HepG2 (cell line): ENCODE measurements around the gene TOX2. TPM values are rescaled to one million over a fixed set of nuclear protein-coding genes. Genes with fewer than 3 reads are reported as not detected.
A peak's percentile ranks its signal among the peaks of the same experiment; 100 is the strongest.

ENCODE experiments used
- ATAC-seq: fragments of 200-7000 bp; cut with Tn5 transposase; 3 replicates; pipeline ENCODE4 v1.9.1; 2020; ENCODE audit warnings: mild to moderate bottlenecking, moderate library complexity
- BruUV-seq: library from RNA; stranded (reverse); fragments of 400-500 nt; replicated peaks from 2 replicates; lab custom pipeline; 2021; lab: Mats Ljungman, UMichigan
- CTCF ChIA-PET: fragments of 300-600 bp; formaldehyde crosslinking; extraction: SDS; loops from one replicate; lab custom pipeline; 2021; ENCODE audit warnings: low total read pairs, inconsistent platforms, low intra/inter-chr PET ratio; lab: Yijun Ruan, JAX
- POLR2A ChIA-PET: fragments of 350-600 bp; sonication (Branson Sonifier 250); formaldehyde crosslinking; loops from one replicate; lab custom pipeline; 2020; ENCODE audit warnings: antibody characterized with exemption, inconsistent platforms; lab: Yijun Ruan, JAX
- DNase-seq: peaks from one replicate; pipeline ENCODE4 v3.0.0-alpha.2; 2015; ENCODE audit warnings: low spot score
- FAIRE-seq: peaks from 3 replicates; lab custom pipeline; 2011; peaks lifted over from hg19 to GRCh38; lab: Jason Lieb, UNC
- H2AFZ ChIP-seq: one replicate; pipeline ENCODE4 v1.6.1; 2011; ENCODE audit warnings: low read length, inconsistent platforms
- H3K27ac ChIP-seq: fragments of 300-600 bp; 3 replicates; pipeline ENCODE4 v1.8.0; 2011; ENCODE audit warnings: mixed run types, mild to moderate bottlenecking, mixed read lengths, low read length, inconsistent platforms; ENCODE audit not compliant: insufficient read depth; ENCODE audit errors: extremely low read length
- H3K27me3 ChIP-seq, 2 experiments: fragments of 200-600 bp in 1 of 2; 2 replicates in 1 of 2; 3 replicates in 1 of 2; pipeline versions ENCODE4 v1.6.0 to v1.8.0; 2011; ENCODE audit warnings: low read length in 2 of 2, mild to moderate bottlenecking in 2 of 2, moderate library complexity in 2 of 2, inconsistent platforms in 1 of 2; ENCODE audit not compliant: insufficient read depth in 2 of 2, control insufficient read depth in 1 of 2
- H3K36me3 ChIP-seq, 2 experiments: fragments of 200-600 bp in 1 of 2; replicated peaks in 1 of 2; 2 replicates in 1 of 2; 3 replicates in 1 of 2; pipeline versions ENCODE4 v1.5.1 to v1.8.0; 2011; ENCODE audit warnings: low read length in 2 of 2, inconsistent platforms in 1 of 2; ENCODE audit not compliant: insufficient read depth in 2 of 2, control insufficient read depth in 1 of 2
- H3K4me1 ChIP-seq: 2 replicates; pipeline ENCODE4 v1.5.1; 2012; ENCODE audit warnings: low read length, inconsistent platforms; ENCODE audit not compliant: insufficient read depth
- H3K4me2 ChIP-seq: 2 replicates; pipeline ENCODE4 v1.6.0; 2011; ENCODE audit warnings: low read depth, low read length, inconsistent platforms
- H3K4me3 ChIP-seq, 3 experiments: fragments of 200-600 bp in 1 of 3; sonication (generic), shearing (Covaris generic) in 1 of 3; replicated peaks in 1 of 3; 2 replicates each; pipeline ENCODE4 v1.5.1; 2011 to 2016; ENCODE audit warnings: low read length in 3 of 3, inconsistent platforms in 2 of 3, low read depth in 2 of 3, mild to moderate bottlenecking in 2 of 3, control low read depth in 1 of 3, mixed read lengths in 1 of 3; ENCODE audit not compliant: insufficient read depth in 1 of 3
- H3K79me2 ChIP-seq: one replicate; pipeline ENCODE4 v1.6.1; 2011; ENCODE audit warnings: low read length, inconsistent platforms; ENCODE audit not compliant: insufficient read depth
- H3K9ac ChIP-seq: 2 replicates; pipeline ENCODE4 v1.6.0; 2011; ENCODE audit warnings: mild to moderate bottlenecking, low read depth, low read length, inconsistent platforms; ENCODE audit not compliant: insufficient read depth
- H3K9me3 ChIP-seq: 2 replicates; pipeline ENCODE4 v1.5.1; 2012; ENCODE audit warnings: mild to moderate bottlenecking, low read length
- H4K20me1 ChIP-seq: 2 replicates; pipeline ENCODE4 v1.6.0; 2011; ENCODE audit warnings: inconsistent platforms, mild to moderate bottlenecking, low read length, moderate library complexity; ENCODE audit not compliant: insufficient read depth
- ATAD3A ChIP-seq: sonication (generic); formaldehyde crosslinking; IDR thresholded peaks from 2 replicates; pipeline ENCODE4 v1.4.0; 2020; ENCODE audit warnings: missing genetic modification reagents
- FIP1L1 ChIP-seq: fragments of 200-400 bp; formaldehyde crosslinking; IDR thresholded peaks from 2 replicates; pipeline ENCODE4 v1.6.1; 2018; ENCODE audit warnings: low read depth, mild to moderate bottlenecking, low read length, moderate library complexity, borderline replicate concordance; ENCODE audit not compliant: insufficient read depth
- GFI1 ChIP-seq: sonication (generic); formaldehyde crosslinking; IDR thresholded peaks from 2 replicates; pipeline ENCODE4 v1.5.0; 2020; ENCODE audit warnings: missing genetic modification reagents, mild to moderate bottlenecking, borderline replicate concordance
- HNRNPH1 ChIP-seq: fragments of 200-400 bp; formaldehyde crosslinking; optimal IDR thresholded peaks from 2 replicates; pipeline ENCODE3; 2017; ENCODE audit warnings: mild to moderate bottlenecking, low read depth, low read length
- KAT2B ChIP-seq: fragments of 150-350 bp; IDR thresholded peaks from 2 replicates; pipeline ENCODE4 v1.6.1; 2014; ENCODE audit warnings: low read depth, low read length, borderline replicate concordance
- MEIS2 ChIP-seq: sonication (generic); formaldehyde crosslinking; IDR thresholded peaks from 2 replicates; pipeline ENCODE4 v1.9.0; 2021; ENCODE audit warnings: mild to moderate bottlenecking, missing genetic modification reagents
- POLR2A ChIP-seq, 2 experiments: IDR thresholded peaks; 2 replicates each; pipeline ENCODE4 v1.6.1; 2011; ENCODE audit warnings: low read depth in 2 of 2, low read length in 2 of 2, mild to moderate bottlenecking in 1 of 2, moderate library complexity in 1 of 2; ENCODE audit not compliant: insufficient read depth in 1 of 2
- SP2 ChIP-seq: sonication (generic); formaldehyde crosslinking; IDR thresholded peaks from 2 replicates; pipeline ENCODE4 v1.5.1; 2020; ENCODE audit warnings: mild to moderate bottlenecking, missing genetic modification reagents
- SRSF9 ChIP-seq: fragments of 200-400 bp; formaldehyde crosslinking; IDR thresholded peaks from 2 replicates; pipeline ENCODE4 v1.6.1; 2018; ENCODE audit warnings: borderline replicate concordance, mild to moderate bottlenecking, low read depth, low read length; ENCODE audit not compliant: insufficient read depth, poor library complexity, severe bottlenecking
- U2AF1 ChIP-seq: fragments of 200-400 bp; formaldehyde crosslinking; optimal IDR thresholded peaks from 2 replicates; pipeline ENCODE3; 2017; ENCODE audit warnings: mild to moderate bottlenecking, low read depth, low read length
- ZBTB44 ChIP-seq: sonication (generic); formaldehyde crosslinking; IDR thresholded peaks from 2 replicates; pipeline ENCODE4 v1.4.0; 2020; ENCODE audit warnings: missing genetic modification reagents
- ZFYVE20 ChIP-seq: sonication (generic); formaldehyde crosslinking; IDR thresholded peaks from 2 replicates; pipeline ENCODE4 v1.8.0; 2023; ENCODE audit warnings: low read depth, mild to moderate bottlenecking, moderate library complexity, missing genetic modification reagents, borderline replicate concordance
- ZNF160 ChIP-seq: sonication (generic); formaldehyde crosslinking; IDR thresholded peaks from 2 replicates; pipeline ENCODE4 v1.8.0; 2022; ENCODE audit warnings: mild to moderate bottlenecking, inconsistent platforms, missing genetic modification reagents
- ZNF276 ChIP-seq: sonication (generic); formaldehyde crosslinking; IDR thresholded peaks from 2 replicates; pipeline ENCODE4 v1.4.0; 2020; ENCODE audit warnings: mild to moderate bottlenecking, low read depth, missing genetic modification reagents
- ZNF354B ChIP-seq: sonication (generic); formaldehyde crosslinking; IDR thresholded peaks from 2 replicates; pipeline ENCODE4 v1.8.0; 2022; ENCODE audit warnings: mild to moderate bottlenecking, missing genetic modification reagents
- ZNF772 ChIP-seq: sonication (generic); formaldehyde crosslinking; IDR thresholded peaks from 2 replicates; pipeline ENCODE4 v1.5.0; 2020; ENCODE audit warnings: mild to moderate bottlenecking, missing genetic modification reagents
- ZNF780A ChIP-seq: sonication (generic); formaldehyde crosslinking; IDR thresholded peaks from 2 replicates; pipeline ENCODE4 v1.8.0; 2022; ENCODE audit warnings: mild to moderate bottlenecking, missing genetic modification reagents, moderate library complexity
- WGBS: methylation state at CpG from one replicate; pipeline ENCODE4 v1.1.6; 2017; ENCODE audit warnings: low lambda C conversion rate; 5-methylcytosine and 5-hydroxymethylcytosine counted together
- in situ Hi-C: cut with HindIII; loops from 2 replicates; pipeline ENCODE4 v1.10.0; 2017; ENCODE audit warnings: low pct_unique_long_range_greater_than_20kb; ENCODE audit not compliant: extremely low pct_ligation_motif_present
- intact Hi-C: fragments of 100-400 bp; cut with micrococcal nuclease; formaldehyde crosslinking; loops from one replicate; pipeline ENCODE4 v1.10.0; 2022; ENCODE audit not compliant: unreplicated experiment
- polyA plus RNA-seq, 8 experiments: library from polyadenylated mRNA; depleted of rRNA in 3 of 8; stranded (reverse) in 7 of 8; unstranded in 1 of 8; fragments of >200 nt; fragmentation: Illumina TruSeq in 4 of 8; extraction: Trizol in 4 of 8; gene quantifications; 2 replicates each; pipeline versions ENCODE4 v1.2.1 to v1.2.3, GENCODE V29; 2011 to 2016; ENCODE audit warnings: low read depth in 4 of 8, missing spikeins in 1 of 8, mixed read lengths in 1 of 8; ENCODE audit not compliant: insufficient read depth in 1 of 8
- total RNA-seq, 5 experiments: library from RNA; depleted of rRNA; stranded (reverse); fragments of >200 nt; fragmentation: Illumina TruSeq; extraction: Trizol; gene quantifications; 2 replicates each; pipeline ENCODE4 v1.2.3, GENCODE V29; 2016; ENCODE audit warnings: low read depth in 1 of 5

The TOX2 gene
- total and polyA plus RNA-seq, 2 of the 13 experiments (the other 11 are each of a cell fraction or from before 2014, with no cell fraction given): not detected

DNA sequence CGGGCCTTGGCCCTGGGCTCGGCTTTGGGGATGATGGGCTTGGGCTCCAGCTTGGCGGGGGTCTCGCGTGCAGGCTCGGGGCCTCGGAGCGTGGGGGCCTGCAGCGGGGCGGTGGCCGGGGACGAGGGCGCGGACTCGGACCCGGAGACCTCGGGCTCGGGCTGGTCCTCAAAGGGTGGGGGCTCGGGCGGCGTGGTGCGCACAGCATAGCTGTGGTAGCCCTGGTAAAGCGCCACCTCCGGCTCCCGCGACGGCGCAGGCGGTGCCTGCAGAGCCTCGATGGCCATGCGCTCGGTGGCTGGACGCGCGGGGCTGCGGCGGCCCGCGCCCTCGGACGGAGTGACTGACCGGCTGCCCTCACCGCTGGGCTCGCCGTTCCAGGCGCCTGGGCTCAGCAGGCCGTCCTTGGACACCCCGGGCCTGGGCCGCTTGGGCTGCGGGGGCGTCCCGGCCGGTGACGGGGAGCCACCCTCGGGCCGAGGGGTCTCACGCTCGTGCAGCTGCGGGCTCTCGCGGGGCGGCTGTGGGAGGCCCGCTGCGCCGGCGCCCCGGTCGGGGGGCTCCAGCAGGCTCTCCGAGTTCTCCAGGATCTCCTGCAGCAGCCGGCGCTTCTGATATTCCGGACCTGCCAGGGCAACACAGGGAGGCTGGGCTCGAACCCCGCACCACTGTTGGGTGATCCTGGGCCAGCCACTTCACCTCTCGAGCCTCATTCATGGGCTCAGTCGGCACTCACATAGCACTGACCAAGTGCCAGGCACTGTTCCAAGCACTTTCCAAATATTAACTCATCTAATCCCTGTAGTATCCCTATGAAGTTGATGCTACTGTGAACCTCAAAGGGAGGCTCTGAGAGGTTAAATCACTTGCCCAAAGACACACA, 201.4 kb downstream of the TOX2 start (continued):
- TF ChIP-seq ZBTB44: no peak
- TF ChIP-seq ATAD3A: 0 out of 2 replicates have a peak, but pooled peaks have one; percentile 24
- no peak for TF ChIP-seq HNRNPH1
- no peak for TF ChIP-seq ZNF354B (CRISPR knock-in tag)
- TF ChIP-seq, all 625 proteins: peak for 3

GRCh38 chr20:44117296-44118184, 202.9 kb downstream of the TOX2 start:
- Histone ChIP-seq H3K27ac (no peak overlapping the region), H3K36me3 (no peaks in the 10 kb centered on the region), H3K9me3 (no peaks in the 10 kb centered on the region), H3K4me2 (no peak overlapping the region), H2AFZ (no peak overlapping the region), H3K27me3 (peaks cover 7 to 53% of the 10 kb centered on the region in 2 experiments), H4K20me1 (no peaks in the 10 kb centered on the region), H3K4me3 (no peak overlapping the region), H3K79me2 (no peaks in the 10 kb centered on the region), H3K4me1 (peaks cover 17% of the 10 kb centered on the region), H3K9ac (no peak overlapping the region)
- intact Hi-C loops (no loop called here), in situ Hi-C loops (loop anchor here (5.0 to 10.0 kb wide), 2 partner anchors 70 to 357 kb away; partner anchors contain the start of genes JPH2 and TTPAL)
- FAIRE-seq (no peak), ATAC-seq (no peak), DNase-seq (no peak)
- ChIA-PET CTCF (interaction anchor here (1.2 to 4.0 kb wide), 6 partner anchors 72 to 492 kb away, joined by 3 to 110 read pairs (median 6); partner anchors contain the start of gene FITM2), POLR2A (interaction anchor here (1.0 to 1.5 kb wide), 3 partner anchors 61 to 73 kb away, joined by 3 to 8 read pairs (median 5); no protein-coding TSS in a partner anchor)
- WGBS: 18% methylated on average over 8 of the region's 8 CpGs
- BruUV-seq: no TSS peak
- TF ChIP-seq GFI1: no peak
- no peak for TF ChIP-seq ZNF276 (CRISPR knock-in tag)
- TF ChIP-seq ZNF772: no peak
- no peak for TF ChIP-seq FIP1L1
- TF ChIP-seq KAT2B: no peak
- no peak for TF ChIP-seq MEIS2 (CRISPR knock-in tag)
- no peak for TF ChIP-seq ZNF160 (CRISPR knock-in tag)
- TF ChIP-seq ZFYVE20 (CRISPR knock-in tag): no peak
- no peak for TF ChIP-seq SP2 (CRISPR knock-in tag)
- no peak for TF ChIP-seq POLR2A (IDR thresholded peaks at IDR 0.05; ENCODE audit: insufficient read depth in 1 of 2, low read depth in 2 of 2, low read length in 2 of 2)
- no peak for TF ChIP-seq U2AF1
- no peak for TF ChIP-seq ZNF780A (CRISPR knock-in tag)
- no peak for TF ChIP-seq SRSF9
